GM12801 (cell line): ENCODE measurements around the gene ZNF550.

Experiments
- TF ChIP-seq, protein P1 (sequence below): IDR thresholded peaks from one replicate; pipeline ENCODE4 v1.5.1; 2011; ENCODE audit warnings: control low read depth; ENCODE audit not compliant: insufficient read length; ENCODE audit errors: extremely low read depth

ZNF550 gene

DNA sequence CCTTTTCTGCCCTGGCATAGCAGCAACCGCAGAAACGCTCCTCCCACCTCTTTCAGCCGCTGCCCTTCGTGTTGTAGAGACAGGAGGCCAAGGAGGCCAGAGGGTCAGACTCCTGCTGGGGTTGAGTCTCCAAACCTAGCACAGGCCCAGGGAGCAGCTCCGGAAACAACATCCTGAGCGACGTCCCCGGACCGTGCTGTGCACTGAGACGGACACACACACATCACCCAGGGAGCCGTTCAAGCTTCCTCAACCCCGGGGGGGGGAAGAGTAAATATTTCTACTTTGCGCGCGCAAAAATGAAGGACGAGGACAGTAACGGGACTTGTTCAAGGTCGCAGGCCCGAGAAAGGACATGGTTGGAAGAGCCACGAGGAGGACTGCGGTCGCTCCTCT is 657 bp downstream of the ZNF550 start:
- TF ChIP-seq, protein P1, sequence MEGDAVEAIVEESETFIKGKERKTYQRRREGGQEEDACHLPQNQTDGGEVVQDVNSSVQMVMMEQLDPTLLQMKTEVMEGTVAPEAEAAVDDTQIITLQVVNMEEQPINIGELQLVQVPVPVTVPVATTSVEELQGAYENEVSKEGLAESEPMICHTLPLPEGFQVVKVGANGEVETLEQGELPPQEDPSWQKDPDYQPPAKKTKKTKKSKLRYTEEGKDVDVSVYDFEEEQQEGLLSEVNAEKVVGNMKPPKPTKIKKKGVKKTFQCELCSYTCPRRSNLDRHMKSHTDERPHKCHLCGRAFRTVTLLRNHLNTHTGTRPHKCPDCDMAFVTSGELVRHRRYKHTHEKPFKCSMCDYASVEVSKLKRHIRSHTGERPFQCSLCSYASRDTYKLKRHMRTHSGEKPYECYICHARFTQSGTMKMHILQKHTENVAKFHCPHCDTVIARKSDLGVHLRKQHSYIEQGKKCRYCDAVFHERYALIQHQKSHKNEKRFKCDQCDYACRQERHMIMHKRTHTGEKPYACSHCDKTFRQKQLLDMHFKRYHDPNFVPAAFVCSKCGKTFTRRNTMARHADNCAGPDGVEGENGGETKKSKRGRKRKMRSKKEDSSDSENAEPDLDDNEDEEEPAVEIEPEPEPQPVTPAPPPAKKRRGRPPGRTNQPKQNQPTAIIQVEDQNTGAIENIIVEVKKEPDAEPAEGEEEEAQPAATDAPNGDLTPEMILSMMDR, result no peak

DNA sequence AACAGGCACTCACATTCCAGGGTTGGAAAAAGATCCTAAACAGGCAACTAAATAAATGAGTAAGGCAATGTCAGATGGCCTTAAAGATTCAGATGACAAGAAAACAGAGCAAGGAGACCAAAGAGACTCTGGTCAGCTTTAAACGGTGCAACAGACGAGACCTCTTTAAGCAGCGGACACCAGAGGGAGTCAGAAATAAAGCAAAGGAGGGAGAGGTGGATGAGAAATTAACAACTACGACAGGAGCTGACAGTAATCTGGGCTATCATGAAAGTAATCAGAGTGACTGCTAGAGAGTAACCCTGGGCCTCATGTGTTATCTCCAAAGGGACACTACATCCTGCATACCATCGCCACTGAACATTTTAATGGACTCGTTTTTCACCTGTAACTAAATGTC is 1.1 kb downstream of the ZNF550 start:
- TF ChIP-seq, protein P1, result no peak

DNA sequence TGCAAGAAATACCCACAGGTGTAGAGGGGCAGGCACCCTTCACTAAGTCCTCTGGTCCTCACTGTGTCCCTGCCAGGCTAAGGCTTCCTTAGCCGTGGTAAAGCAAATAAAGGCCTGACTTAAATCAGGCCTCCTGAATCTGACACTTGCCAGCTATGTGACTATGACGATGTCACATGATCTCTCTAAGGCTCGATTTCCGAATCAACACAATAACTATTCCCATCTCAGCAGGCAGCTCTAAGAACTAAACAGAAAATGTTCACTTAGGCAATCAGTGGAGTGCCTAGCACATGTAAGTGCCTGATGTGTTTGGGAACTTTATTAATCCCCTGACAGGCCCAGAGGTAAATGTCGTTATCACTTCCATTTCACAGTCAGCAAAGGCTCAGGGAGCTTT is 2.0 kb downstream of the ZNF550 start:
- TF ChIP-seq, protein P1, result no peak

DNA sequence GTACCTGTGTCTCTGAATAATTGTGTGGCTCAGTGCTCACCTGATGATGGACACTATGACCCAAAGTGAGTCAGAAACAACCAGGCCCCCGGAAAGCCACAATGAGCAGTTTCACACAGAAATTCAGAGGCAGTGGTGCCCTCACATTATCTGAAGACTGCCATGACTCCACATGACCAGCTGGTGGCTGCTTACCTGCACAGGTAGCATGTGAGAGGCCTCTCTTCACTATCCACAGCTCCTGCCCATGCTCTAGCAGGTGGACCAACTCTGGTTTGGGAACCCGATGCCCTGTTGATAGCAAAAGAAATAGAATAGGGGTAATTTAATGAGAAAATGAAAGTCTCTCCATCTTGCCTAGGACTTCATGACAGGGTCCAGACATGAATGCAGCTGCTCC is 7.2 kb downstream of the ZNF550 start:
- TF ChIP-seq, protein P1, result no peak

DNA sequence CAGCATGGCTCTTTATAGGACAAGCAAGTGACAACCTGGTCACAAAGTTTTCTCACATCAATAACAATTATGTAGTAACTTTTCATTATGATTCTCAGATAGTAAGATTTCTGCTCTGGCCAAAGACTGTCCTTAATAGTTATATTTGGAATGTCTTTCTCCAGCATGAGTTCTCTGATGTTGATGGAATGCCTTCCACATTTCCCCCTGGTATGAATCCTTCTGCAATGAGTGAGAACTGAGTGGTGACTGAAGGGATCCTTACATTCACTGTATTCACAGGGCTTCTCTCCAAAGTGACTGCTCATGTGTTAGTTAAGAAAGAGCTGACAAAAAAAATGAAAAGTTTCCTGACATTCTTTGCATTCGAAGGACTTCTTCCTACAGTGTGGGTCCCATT is 13.2 kb downstream of the ZNF550 start:
- TF ChIP-seq, protein P1, result no peak

DNA sequence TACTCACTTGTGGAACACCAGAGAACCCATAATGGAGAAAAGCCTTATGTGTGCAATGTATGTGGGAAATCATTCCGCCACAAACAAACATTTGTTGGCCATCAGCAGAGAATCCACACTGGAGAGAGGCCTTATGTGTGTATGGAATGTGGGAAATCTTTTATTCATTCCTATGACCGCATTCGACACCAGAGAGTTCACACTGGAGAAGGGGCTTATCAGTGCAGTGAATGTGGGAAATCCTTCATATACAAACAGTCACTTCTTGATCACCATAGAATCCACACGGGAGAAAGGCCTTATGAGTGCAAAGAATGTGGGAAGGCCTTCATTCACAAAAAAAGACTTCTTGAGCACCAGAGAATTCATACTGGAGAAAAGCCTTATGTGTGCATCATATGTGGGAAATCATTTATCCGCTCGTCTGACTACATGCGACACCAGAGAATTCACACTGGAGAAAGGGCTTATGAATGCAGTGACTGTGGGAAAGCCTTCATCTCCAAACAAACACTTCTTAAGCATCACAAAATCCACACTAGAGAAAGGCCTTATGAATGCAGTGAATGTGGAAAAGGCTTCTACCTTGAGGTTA is 21.6 kb downstream of the ZNF550 start:
- TF ChIP-seq, protein P1, result no peak

DNA sequence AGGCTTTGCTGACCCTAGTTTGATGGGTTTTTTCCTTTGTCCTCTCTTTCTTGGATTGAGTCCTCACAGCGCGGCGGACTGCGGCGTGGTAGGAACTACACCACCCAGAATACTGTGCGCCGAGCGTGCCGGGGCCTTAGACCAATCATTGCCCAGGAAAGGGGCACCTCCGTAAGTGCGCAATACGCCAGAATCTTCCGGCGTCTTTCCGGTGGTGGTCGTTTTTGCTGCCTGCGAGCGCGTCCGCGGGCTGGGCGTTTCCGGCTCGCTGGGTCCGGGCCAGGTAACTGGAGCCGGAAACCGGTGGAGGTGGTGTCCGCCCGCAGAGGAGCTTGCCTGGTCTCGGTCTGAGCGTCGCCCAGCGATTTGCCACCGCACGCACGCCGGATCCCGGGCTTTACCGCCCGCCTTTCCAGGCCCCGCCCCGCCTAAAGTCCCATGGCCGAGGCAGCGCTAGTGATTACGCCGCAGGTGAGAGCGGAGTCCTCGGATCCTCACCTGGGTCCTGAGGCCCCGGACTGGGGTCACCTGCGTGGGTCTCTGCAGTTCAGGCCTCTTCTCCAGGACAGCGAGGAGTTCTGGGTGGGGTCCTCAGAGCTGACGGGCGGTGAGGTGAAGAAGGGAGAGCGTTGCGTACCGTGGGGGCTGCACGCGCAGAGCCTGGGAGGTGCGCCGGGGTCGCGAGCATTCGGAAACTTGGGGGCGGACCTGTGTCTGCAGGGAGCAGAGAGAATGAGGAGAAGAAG is 32.4 kb downstream of the ZNF550 start, which contains the start of gene ZNF549:
Gene ZNF549 (plus strand): TSS at position 221 of the 746 bp plus-strand sequence. CDS start 218 bp downstream, at position 439.
- TF ChIP-seq, protein P1, result no peak
